Measurements from ENCODE around the gene MIB2. TPM values are rescaled to one million over a fixed set of nuclear protein-coding genes. Genes with fewer than 3 reads are reported as not detected.

Gene MIB2
- polyA plus RNA-seq, 4 donors = 44.7 to 213 (median 116) TPM

DNA sequence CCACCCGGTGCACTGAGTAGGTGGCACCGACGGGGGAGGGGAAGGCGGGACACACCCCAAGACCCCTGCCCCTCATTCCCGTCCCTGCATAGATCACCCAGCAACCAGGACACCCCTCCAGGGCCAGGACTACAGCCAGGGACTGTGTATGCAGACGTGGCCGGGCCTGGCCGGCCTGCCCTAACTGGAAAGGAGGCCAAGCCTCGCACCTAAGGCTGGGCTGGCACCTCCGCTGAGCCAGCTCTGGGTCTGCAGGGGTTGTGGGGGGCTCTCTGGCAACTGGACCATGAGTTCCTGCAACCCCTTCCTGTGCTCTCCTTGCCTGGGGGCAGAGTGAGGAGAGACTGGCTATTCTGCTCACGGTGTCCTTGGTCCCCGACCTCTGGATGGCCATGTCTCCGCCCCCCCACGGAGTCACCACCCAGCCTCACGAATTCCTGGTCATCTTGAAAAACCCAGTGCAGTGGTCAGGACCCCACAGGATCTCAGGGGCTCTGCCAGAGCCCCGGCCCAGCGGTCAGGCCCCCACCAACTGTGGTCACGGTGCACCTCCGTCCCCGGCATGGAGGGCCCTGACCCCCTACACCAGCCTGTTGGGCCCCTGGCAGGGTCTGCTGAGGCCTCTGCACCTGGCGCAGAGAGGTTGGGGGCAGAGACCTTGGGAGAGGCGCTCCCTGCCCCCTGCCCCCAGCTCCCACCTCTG lies 14.3 kb upstream of the MIB2 start:
- Histone ChIP-seq H3K4me3 (ENCODE audit: low read depth in 1 of 3, low read length in 3 of 3) (no peak overlapping the region), H3K4me1 (ENCODE audit: control insufficient read depth in 3 of 3, insufficient read depth in 2 of 3, low read depth in 1 of 3, low read length in 2 of 3) (peaks cover 0 to 5% (median 0%) of the 10 kb centered on the region in 3 donors), H3K27me3 (ENCODE audit: control insufficient read depth in 3 of 3, insufficient read depth in 3 of 3, low read length in 3 of 3) (peaks cover 5 to 77% (median 6%) of the 10 kb centered on the region in 3 donors), H3K36me3 (ENCODE audit: control insufficient read depth in 3 of 3, insufficient read depth in 2 of 3, low read depth in 1 of 3, low read length in 3 of 3) (no peaks in the 10 kb centered on the region), H3K9me3 (ENCODE audit: control insufficient read depth in 2 of 2, insufficient read depth in 1 of 2, low read depth in 1 of 2, low read length in 1 of 2) (no peaks in the 10 kb centered on the region), H3K27ac (ENCODE audit: low read depth in 1 of 3, low read length in 2 of 3) (no peak overlapping the region)
- FAIRE-seq (no peak), DNase-seq (no peak)
- WGBS, 3 donors = 72 to 78% (median 75%) methylated on average over 18 to 22 of the region's 22 CpGs

- WGBS, 3 donors = 84 to 90% (median 84%) methylated on average over 15 of the region's 15 CpGs
Measured at GRCh38 chr1:1601564-1602303, 13.6 kb upstream of the MIB2 start.

DNA sequence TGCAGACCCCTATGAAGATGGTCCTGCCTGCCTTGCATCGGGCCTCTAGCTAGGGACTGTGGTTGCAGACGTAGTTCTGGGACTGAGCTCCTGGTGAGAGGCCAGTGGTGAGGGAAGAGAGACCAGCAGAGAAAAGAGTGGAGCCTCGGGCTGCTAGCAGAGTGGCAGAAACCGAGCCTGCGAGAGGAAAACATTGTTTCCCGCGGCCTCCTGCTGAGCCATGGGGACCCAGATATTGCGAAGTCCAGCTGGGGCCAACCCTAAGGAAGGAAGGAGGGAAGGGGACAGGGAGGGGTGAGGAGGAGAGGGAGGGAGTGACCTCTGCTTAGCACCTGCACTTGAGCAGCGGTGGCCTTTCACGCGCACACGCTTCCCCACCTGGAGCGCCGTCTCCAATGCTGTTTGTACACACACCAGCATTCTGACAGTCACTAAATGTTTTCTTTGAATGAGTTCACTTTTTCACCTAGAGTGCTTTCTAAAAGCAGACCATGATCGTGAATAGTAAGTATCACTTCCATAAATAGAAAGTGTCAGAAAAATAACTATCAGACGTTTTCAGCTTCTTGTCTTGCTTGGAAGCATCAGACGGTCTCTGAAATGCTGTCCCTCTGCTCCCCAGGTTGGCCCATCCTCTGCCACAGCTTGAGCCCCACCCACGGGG lies 12.9 kb upstream of the MIB2 start:
- Histone ChIP-seq H3K27ac (ENCODE audit: low read depth in 1 of 3, low read length in 2 of 3) (no peak overlapping the region), H3K36me3 (ENCODE audit: control insufficient read depth in 3 of 3, insufficient read depth in 2 of 3, low read depth in 1 of 3, low read length in 3 of 3) (no peaks in the 10 kb centered on the region), H3K9me3 (ENCODE audit: control insufficient read depth in 2 of 2, insufficient read depth in 1 of 2, low read depth in 1 of 2, low read length in 1 of 2) (no peaks in the 10 kb centered on the region), H3K27me3 (ENCODE audit: control insufficient read depth in 3 of 3, insufficient read depth in 3 of 3, low read length in 3 of 3) (peaks cover 3 to 63% (median 6%) of the 10 kb centered on the region in 3 donors), H3K4me1 (ENCODE audit: control insufficient read depth in 3 of 3, insufficient read depth in 2 of 3, low read depth in 1 of 3, low read length in 2 of 3) (peaks cover 0 to 4% (median 0%) of the 10 kb centered on the region in 3 donors), H3K4me3 (ENCODE audit: low read depth in 1 of 3, low read length in 3 of 3) (no peak overlapping the region)
- DNase-seq (no peak), FAIRE-seq (no peak)
- 51 to 62% (median 54%) methylated on average over 18 of the region's 18 CpGs for WGBS, 3 donors

More at GRCh38 chr1:1601564-1602303, 13.6 kb upstream of the MIB2 start:
- Histone ChIP-seq H3K27me3 (ENCODE audit: control insufficient read depth in 3 of 3, insufficient read depth in 3 of 3, low read length in 3 of 3) (peaks cover 5 to 70% (median 6%) of the 10 kb centered on the region in 3 donors), H3K27ac (ENCODE audit: low read depth in 1 of 3, low read length in 2 of 3) (no peak overlapping the region), H3K9me3 (ENCODE audit: control insufficient read depth in 2 of 2, insufficient read depth in 1 of 2, low read depth in 1 of 2, low read length in 1 of 2) (no peaks in the 10 kb centered on the region), H3K4me3 (ENCODE audit: low read depth in 1 of 3, low read length in 3 of 3) (no peak overlapping the region), H3K36me3 (ENCODE audit: control insufficient read depth in 3 of 3, insufficient read depth in 2 of 3, low read depth in 1 of 3, low read length in 3 of 3) (no peaks in the 10 kb centered on the region), H3K4me1 (ENCODE audit: control insufficient read depth in 3 of 3, insufficient read depth in 2 of 3, low read depth in 1 of 3, low read length in 2 of 3) (peaks cover 0 to 5% (median 0%) of the 10 kb centered on the region in 3 donors)
- no peak for DNase-seq
- no peak for FAIRE-seq

GRCh38 chr1:1602968-1603506 lies 12.3 kb upstream of the MIB2 start:
- H3K4me3 ChIP-seq (ENCODE audit: low read depth in 1 of 3, low read length in 3 of 3) = no peak overlapping the region
- no peak for FAIRE-seq
- no peaks in the 10 kb centered on the region for H3K4me1 ChIP-seq (ENCODE audit: control insufficient read depth in 3 of 3, insufficient read depth in 2 of 3, low read depth in 1 of 3, low read length in 2 of 3)
- H3K27ac ChIP-seq (ENCODE audit: low read depth in 1 of 3, low read length in 2 of 3) = no peak overlapping the region
- WGBS, 3 donors = 62 to 76% (median 62%) methylated on average over 12 to 13 of the region's 13 CpGs
- H3K9me3 ChIP-seq (ENCODE audit: control insufficient read depth in 2 of 2, insufficient read depth in 1 of 2, low read depth in 1 of 2, low read length in 1 of 2) = no peaks in the 10 kb centered on the region
- H3K36me3 ChIP-seq (ENCODE audit: control insufficient read depth in 3 of 3, insufficient read depth in 2 of 3, low read depth in 1 of 3, low read length in 3 of 3) = no peaks in the 10 kb centered on the region
- peaks cover 3 to 57% (median 3%) of the 10 kb centered on the region in 3 donors for H3K27me3 ChIP-seq (ENCODE audit: control insufficient read depth in 3 of 3, insufficient read depth in 3 of 3, low read length in 3 of 3)
- DNase-seq = no peak

GRCh38 chr1:1603671-1604373 lies 11.5 kb upstream of the MIB2 start:
- H3K4me3 ChIP-seq (ENCODE audit: low read depth in 1 of 3, low read length in 3 of 3) = no peak overlapping the region
- FAIRE-seq (no peak), DNase-seq (no peak)
- no peaks in the 10 kb centered on the region for H3K36me3 ChIP-seq (ENCODE audit: control insufficient read depth in 3 of 3, insufficient read depth in 2 of 3, low read depth in 1 of 3, low read length in 3 of 3)
- no peaks in the 10 kb centered on the region for H3K4me1 ChIP-seq (ENCODE audit: control insufficient read depth in 3 of 3, insufficient read depth in 2 of 3, low read depth in 1 of 3, low read length in 2 of 3)
- 48 to 71% (median 61%) methylated on average over 13 of the region's 13 CpGs for WGBS, 3 donors
- peaks cover under 1 to 50% (median 3%) of the 10 kb centered on the region in 3 donors for H3K27me3 ChIP-seq (ENCODE audit: control insufficient read depth in 3 of 3, insufficient read depth in 3 of 3, low read length in 3 of 3)
- H3K27ac ChIP-seq (ENCODE audit: low read depth in 1 of 3, low read length in 2 of 3) = no peak overlapping the region
- no peaks in the 10 kb centered on the region for H3K9me3 ChIP-seq (ENCODE audit: control insufficient read depth in 2 of 2, insufficient read depth in 1 of 2, low read depth in 1 of 2, low read length in 1 of 2)

DNA sequence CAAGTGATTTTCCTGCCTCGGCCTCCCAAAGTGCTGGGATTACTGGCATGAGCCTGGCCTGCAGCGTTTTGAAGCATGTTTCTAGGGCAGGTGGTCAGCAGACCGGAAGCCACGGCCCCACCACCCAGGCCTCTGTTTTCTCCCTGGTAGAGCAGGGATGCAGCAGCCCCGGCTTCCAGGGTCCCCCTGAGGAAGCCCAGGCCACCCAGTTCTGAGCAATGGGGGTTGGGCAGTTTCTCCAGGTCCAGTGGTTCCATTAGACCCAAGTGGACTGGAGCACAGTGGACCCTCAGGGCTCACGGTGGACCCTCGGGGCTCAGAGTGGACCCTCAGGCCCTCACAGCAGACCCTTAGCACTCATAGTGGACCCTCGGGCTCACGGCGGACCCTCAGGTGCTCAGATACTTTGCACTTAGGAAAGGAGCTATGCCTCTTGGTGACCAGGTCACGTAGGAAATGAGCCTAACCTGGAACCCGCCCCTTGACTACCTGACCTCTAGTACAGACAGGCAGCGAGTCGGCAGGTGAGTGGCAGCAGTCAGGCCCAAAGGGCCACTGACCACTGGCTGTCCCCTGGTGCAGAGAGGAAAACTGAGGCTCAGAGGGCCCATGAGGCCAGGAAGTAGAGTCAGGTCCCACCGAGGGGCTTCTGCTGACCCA lies 10.8 kb upstream of the MIB2 start:
- Histone ChIP-seq H3K36me3 (ENCODE audit: control insufficient read depth in 3 of 3, insufficient read depth in 2 of 3, low read depth in 1 of 3, low read length in 3 of 3) (no peaks in the 10 kb centered on the region), H3K4me1 (ENCODE audit: control insufficient read depth in 3 of 3, insufficient read depth in 2 of 3, low read depth in 1 of 3, low read length in 2 of 3) (no peaks in the 10 kb centered on the region), H3K27ac (ENCODE audit: low read depth in 1 of 3, low read length in 2 of 3) (no peak overlapping the region), H3K4me3 (ENCODE audit: low read depth in 1 of 3, low read length in 3 of 3) (no peak overlapping the region), H3K27me3 (ENCODE audit: control insufficient read depth in 3 of 3, insufficient read depth in 3 of 3, low read length in 3 of 3) (peaks cover 0 to 44% (median 3%) of the 10 kb centered on the region in 3 donors), H3K9me3 (ENCODE audit: control insufficient read depth in 2 of 2, insufficient read depth in 1 of 2, low read depth in 1 of 2, low read length in 1 of 2) (no peaks in the 10 kb centered on the region)
- FAIRE-seq = no peak
- WGBS, 3 donors = 72 to 82% (median 76%) methylated on average over 15 of the region's 15 CpGs
- no peak for DNase-seq

DNA sequence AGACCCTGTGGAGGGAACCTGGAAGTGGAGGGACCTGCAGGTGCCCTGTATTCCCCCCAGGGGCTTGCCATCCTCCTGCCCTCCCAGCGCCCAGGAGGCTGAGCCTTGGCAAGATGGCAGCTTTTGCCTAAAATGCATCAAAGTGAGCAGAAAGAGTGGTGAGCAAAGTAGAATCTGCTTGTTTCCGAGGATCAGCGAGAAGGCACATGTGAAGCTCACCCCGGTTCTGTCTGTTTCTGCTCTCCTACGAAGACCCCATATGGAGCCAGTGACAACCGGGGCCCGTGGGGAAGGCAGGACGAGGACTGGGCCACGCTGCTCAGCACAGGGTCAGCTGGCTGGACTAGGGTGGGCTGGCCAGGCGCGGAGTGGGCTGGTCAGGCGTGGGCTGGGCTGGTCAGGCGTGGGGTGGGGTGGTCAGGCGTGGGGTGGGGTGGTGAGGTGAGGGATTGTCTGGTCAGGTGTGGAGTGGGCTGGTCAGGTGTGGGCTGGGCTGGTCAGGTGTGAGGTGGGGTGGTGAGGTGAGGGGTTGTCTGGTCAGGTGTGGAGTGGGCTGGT lies 10.2 kb upstream of the MIB2 start:
- Histone ChIP-seq H3K9me3 (ENCODE audit: control insufficient read depth in 2 of 2, insufficient read depth in 1 of 2, low read depth in 1 of 2, low read length in 1 of 2) (no peaks in the 10 kb centered on the region), H3K27me3 (ENCODE audit: control insufficient read depth in 3 of 3, insufficient read depth in 3 of 3, low read length in 3 of 3) (peaks cover 0 to 44% (median 3%) of the 10 kb centered on the region in 3 donors), H3K27ac (ENCODE audit: low read depth in 1 of 3, low read length in 2 of 3) (no peak overlapping the region), H3K36me3 (ENCODE audit: control insufficient read depth in 3 of 3, insufficient read depth in 2 of 3, low read depth in 1 of 3, low read length in 3 of 3) (no peaks in the 10 kb centered on the region), H3K4me1 (ENCODE audit: control insufficient read depth in 3 of 3, insufficient read depth in 2 of 3, low read depth in 1 of 3, low read length in 2 of 3) (no peaks in the 10 kb centered on the region), H3K4me3 (ENCODE audit: low read depth in 1 of 3, low read length in 3 of 3) (no peak overlapping the region)
- no peak for FAIRE-seq
- no peak for DNase-seq
- 68 to 83% (median 78%) methylated on average over 14 of the region's 14 CpGs for WGBS, 3 donors
